Colon (tissue), 2 donors: ENCODE data around the gene C18orf54.
A peak's percentile ranks its signal among the peaks of the same experiment; 100 is the strongest.

Source experiments
- FAIRE-seq: peaks from 2 replicates; lab custom pipeline; 2012; peaks lifted over from hg19 to GRCh38; lab: Jason Lieb, UNC
- donor health status: control.
- donor health status: control.

C18orf54 gene

DNA sequence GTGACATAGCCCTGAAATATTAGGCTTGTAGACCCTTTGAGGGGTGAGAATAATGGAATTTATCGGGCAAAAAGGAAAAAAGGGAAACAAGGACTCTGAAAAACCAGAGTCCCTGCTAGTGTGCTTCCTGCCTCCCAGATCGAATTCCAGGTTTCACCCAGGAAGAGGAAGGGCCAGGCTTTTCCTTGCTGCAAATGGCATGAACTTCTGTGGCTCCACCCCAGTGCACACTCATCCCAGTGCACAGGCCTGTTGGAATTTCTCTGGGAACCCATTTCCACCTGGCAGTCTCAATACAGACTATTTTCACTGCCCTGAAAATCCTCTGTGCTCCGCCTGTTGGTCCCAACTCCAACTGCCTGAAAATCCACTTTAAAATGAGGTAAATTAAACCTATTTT is 29.9 kb downstream of the C18orf54 start:
- no peak for FAIRE-seq

DNA sequence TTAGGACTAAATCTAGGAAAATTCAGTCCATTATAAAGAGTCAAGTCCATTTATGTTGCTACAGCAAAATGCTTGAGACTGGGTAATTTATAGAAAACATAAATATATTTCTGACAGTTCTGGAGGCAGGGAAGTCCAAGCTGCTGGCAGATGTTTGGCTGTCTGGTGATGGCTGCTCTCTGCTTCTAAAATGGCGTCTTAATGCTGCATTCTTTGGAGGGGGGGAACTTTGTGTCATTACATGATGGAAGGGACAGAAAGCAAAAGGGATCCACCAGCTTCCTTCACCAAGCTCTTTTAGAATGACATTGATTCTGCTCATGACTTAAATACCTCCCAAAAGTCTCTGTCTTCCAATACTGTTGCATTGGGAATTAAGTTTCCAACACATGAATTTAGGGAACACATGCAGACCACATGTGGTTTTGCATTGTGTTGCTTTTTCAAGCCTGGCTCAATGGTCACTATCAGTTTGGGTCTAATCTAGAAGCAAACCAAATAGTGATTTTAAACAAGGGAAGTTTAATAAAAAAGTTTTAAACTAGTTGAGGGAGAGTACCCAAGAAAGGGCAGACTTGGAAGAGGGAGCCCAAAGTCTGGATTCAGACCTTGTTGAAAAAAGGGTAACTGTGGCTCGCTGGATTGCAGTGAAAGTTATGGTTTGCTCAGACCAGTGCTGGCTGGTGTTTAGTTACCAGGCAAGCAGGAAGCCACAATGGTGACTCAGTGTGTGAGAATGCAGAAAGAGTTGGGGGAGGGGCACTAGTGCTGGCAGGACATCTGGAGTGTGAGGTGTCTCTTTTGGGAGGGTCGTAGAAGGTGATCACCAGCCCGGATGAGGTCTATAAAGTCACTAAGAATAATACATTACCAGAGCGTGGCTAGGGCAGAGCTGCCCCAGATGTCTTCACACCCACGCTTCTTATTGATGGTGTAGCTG is 30.8 kb downstream of the C18orf54 start:
- no peak for FAIRE-seq

DNA sequence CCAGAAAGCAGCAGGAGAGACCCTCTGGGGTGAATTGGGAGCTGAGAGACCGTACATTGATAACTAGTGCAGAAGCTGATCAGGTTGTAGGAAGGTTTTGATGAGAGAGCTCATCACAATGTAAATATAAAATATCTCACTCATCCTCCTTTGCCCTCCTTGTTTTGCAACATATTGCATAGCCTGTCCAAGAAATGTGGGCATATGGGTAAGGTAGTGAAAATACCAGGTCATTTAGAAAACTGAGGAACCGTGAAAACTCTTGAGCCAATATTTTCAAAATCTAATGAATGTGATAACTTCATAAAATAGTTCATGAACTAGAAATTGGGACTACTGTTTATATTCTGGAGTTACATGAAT is 31.4 kb downstream of the C18orf54 start:
- FAIRE-seq: no peak

DNA sequence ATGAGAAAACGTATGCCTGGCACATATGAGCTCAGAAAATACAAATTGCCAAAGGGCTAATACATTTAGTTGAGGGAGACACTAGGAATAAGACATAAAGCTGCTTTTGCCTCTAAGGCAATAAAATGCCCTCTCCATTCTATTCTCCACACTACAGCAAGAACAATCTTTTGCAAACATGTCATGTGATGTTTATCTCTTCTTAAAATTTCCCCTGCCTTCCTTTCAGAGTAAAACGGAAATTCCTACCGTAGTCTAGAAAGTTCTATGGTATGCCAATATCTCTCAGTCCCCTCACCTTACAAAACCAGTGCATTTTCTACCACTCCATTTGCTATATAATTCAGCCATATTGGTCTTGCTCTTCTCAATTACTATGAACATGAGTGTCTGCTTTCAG is 33.1 kb downstream of the C18orf54 start:
- FAIRE-seq: no peak

DNA sequence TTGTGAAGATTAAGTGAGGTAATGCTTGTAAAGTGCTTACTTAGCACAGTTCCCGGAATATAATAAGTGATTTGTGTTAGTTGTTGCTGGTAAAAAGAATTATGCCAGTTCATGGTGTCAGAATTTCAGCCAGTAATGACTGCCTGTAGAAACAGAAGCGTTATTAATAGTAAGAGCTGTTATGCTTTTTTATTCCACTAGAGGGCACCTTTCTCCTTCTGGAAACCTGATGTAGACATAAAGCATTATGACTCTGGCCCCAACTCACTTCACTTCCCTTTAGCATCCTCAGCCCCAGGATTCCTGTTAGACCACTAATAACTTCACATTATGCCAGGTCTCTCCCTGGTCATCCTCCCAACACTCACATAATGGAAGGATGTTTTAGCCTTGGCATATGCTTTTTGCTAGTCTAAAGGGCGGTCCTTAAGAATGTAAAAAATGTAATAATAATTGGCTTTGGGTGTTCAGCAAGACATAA is 34.9 kb downstream of the C18orf54 start:
- FAIRE-seq: peak; percentile 21

DNA sequence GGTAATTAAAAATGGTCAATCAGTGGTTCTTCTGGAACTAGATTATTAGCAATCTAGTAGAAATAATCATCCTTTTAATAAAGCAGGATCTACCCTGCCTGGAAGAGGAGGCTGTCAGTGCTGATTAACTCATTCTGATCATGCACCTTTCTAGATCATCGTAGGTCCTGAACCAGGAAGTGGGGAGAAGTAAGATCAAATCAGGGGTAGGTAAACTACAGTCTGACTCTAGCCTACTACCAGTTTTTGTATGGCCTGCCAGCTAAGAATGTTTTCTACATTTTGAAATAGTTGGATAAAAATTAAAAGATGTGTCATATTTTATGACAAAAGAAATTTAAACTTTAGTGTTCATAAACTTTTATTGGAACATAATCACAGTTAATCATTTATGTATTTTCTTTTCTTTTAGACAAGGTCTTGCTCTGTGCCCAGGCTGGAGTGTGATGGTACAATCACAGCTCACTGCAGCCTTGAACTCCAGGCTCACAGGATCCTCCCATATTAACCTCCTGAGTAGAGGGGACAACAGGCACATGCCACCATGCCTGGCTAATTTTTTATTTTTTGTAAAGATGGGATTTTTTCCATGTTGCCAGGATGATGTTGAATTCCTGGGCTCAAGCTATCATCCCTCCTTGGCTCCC is 36.1 kb downstream of the C18orf54 start:
- no peak for FAIRE-seq

DNA sequence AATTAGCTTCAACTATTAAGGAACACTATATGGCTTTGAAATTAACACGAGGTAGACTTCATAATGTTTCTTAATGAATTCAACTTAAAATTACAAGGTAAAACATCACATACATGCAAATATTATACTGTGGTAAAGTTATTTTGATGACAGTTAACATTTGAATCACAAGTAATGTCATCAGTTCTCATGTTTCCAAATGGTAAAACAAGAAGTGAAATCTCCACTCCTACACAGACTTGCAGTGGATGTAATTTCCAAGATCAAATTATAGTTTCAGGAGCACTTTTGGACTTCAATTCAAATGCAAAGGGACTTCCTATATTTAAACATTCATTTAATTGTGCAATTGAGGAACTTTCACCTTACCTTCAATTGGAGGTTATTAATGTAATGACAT is 39.1 kb downstream of the C18orf54 start:
- no peak for FAIRE-seq

DNA sequence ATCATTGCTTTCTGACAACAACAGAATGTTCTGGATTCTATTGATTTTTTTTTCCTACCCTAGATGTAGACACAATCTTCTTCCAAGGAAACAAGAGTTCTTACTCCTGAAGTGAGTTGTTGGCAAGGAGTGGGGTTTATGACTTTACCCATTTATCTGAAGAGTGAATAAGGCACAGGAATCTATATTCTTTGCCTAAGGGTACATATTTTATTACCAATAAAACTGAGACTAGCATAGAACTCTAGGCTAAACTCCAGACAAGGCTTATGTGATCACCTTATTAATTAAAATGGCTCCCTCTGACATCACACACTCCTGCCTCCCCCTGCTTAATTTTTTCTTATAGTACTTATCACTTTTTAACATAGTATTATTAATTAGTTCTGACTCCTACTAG is 47.6 kb downstream of the C18orf54 start:
- FAIRE-seq: no peak

DNA sequence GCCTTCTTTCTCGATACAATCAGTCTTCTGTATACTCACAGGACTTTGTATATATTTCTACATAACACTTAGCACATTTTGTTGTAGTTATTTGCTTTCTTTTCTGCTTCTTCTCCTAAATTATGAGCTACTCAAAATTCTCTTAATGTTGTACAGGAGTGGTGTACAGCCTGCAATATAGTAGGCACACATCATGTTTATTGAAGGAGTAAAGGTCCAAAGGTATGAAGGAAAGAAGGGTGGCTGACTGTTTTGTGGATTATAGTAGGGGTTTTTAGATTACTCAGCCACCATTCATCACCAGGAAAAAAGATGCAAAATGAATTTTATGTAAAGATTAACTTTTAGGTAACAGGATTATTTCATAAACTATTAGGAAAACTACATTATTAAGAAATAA is 54.1 kb downstream of the C18orf54 start:
- peak; percentile 47 for FAIRE-seq

DNA sequence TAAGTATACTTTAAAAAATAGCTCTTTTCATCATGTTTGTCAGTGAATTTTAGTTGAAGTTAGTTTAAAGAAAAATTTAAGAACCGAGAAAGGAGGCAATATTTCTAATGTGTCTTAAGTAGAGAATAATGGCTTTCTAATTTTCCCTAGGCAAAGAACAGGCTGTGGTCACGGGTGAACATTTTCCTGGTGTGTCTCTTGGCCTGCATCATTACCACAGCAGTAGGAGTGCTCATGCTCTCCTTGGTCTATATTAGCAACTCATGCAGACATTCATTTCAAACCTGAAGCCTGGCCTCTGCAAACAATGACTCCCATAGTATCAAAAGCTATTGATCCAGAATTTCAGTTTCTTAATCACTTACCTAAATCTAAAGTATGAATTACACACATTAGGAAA is 57.4 kb downstream of the C18orf54 start:
- FAIRE-seq: no peak

DNA sequence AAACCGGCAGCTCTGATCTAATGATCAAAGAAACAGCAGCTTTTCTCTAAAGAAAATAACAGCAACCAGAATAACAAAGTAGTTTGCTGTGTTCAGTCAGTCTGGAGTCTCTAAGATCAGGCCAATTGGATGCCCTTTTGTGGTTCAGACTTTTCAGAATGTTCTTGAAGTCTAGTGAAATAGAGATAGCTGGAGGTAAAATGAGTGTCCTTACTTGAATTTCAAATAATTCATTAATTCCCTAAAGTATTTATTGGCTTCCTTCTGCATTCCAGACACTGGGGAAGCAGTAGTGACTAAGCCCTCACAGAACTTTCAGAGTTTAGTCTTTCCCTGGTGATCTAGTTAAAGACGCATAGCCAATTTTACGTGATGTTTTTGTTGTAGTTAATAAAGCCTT is 58.7 kb downstream of the C18orf54 start:
- no peak for FAIRE-seq

DNA sequence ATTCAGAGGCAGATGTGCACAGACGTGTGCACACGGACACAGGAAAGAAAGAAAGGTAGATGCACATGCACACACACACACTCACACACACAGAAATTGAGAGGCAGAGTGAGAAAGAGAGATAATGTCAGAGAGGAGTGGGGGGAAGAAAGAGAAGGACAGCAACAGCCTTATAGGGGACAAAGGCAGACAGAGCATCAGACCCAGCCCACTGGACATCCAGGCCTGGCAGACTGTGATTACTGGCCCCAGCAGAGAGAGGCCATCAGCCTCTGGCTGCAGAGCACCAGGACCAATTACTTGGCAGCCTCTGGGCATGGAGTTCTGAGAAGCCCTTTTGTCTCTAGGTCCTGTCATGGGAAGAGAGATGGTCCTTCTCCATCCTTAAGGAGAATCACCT is 66.1 kb downstream of the C18orf54 start:
- FAIRE-seq: no peak

DNA sequence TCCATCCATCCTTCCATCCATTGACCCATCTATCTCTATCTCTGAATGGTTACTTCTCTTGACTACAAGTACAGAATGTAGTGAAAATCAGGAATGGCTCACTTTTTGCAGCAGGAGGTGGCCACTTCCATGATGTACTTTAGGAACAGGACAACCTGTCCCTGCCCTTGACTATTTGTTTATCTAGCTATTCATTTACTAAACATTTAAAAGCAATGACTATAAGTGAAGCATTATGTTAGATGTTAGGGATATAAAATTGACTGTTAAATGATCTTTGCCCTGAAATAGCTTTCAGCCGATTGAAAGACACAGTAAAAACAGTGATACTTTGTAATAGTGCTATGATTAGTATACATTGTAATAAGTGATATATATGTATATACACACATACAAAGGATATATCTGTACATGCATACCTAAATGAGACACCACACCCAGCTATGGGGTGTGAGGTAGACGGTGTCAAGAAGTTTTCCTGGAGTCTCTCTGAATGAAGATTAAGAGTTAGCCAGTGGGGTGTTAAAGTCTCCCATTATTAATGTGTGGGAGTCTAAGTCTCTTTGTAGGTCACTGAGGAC is 68.5 kb downstream of the C18orf54 start:
- no peak for FAIRE-seq
